M059J (cell line): Measurements from ENCODE around the gene PSME3. TPM values are rescaled to one million over a fixed set of nuclear protein-coding genes. Genes with fewer than 3 reads are reported as not detected.
"Not testable (repeated sequence)": the region's sequence is repeated elsewhere in the genome, so short reads cannot be mapped to it uniquely, and the experiment has no call there.

Experiments used
- DNase-seq: peaks from one replicate; pipeline ENCODE4 v3.0.0-alpha.2; 2012; ENCODE audit warnings: low read depth
- total RNA-seq: library from RNA; depleted of rRNA; stranded (reverse); fragments of >200 nt; shearing (Covaris generic); gene quantifications from 2 replicates; pipeline ENCODE4 v1.2.3, GENCODE V29; 2014; rRNA removed

Gene PSME3
- total RNA-seq, 1 experiment from 2014 or later, result 139 TPM

- no peak for DNase-seq
These were observed 43.8 kb downstream of the PSME3 start for GRCh38 chr17:42877037-42877436.

GRCh38 chr17:42878123-42878880, 45.1 kb downstream of the PSME3 start:
- DNase-seq, result no peak

GRCh38 chr17:42878924-42879595, 45.9 kb downstream of the PSME3 start:
- DNase-seq, result no peak

- peak; percentile 22 for DNase-seq
These were observed 46.4 kb downstream of the PSME3 start for GRCh38 chr17:42879596-42879985.

GRCh38 chr17:42880776-42881310, 47.6 kb downstream of the PSME3 start:
- no peak for DNase-seq

GRCh38 chr17:42881706-42882105, 48.5 kb downstream of the PSME3 start:
- not testable (repeated sequence) for DNase-seq

- no peak for DNase-seq
These were observed 49.0 kb downstream of the PSME3 start for GRCh38 chr17:42882166-42882565.

GRCh38 chr17:42883802-42884558, 50.8 kb downstream of the PSME3 start:
- DNase-seq, result peak; percentile 54

GRCh38 chr17:42885806-42886205, 52.6 kb downstream of the PSME3 start:
- not testable (repeated sequence) for DNase-seq

- no peak for DNase-seq
These were observed 53.3 kb downstream of the PSME3 start for GRCh38 chr17:42886283-42887176.

GRCh38 chr17:42889809-42890208, 56.6 kb downstream of the PSME3 start:
- no peak for DNase-seq

- DNase-seq, result peak; percentile 35
These were observed 58.4 kb downstream of the PSME3 start for GRCh38 chr17:42891539-42892152.

- no peak for DNase-seq
These were observed 60.2 kb downstream of the PSME3 start for GRCh38 chr17:42893359-42893758.

Other genes with a start within 250 kb of the PSME3 start
- gene RETREG3, start 224.0 kb upstream of the PSME3 start, total RNA-seq, result 38.7 and 41.9 TPM in 2 replicates
- gene TUBG1, start 223.7 kb upstream of the PSME3 start, total RNA-seq, result 148 and 168 TPM in 2 replicates
- 15.9 and 21.0 TPM in 2 replicates for gene TUBG2, start 174.1 kb upstream of the PSME3 start, total RNA-seq
- gene PLEKHH3, start 156.4 kb upstream of the PSME3 start, total RNA-seq, result 14.9 and 17.8 TPM in 2 replicates
- 0.32 TPM in 1 of 2 replicates, not detected in the other for gene CCR10, start 151.6 kb upstream of the PSME3 start, total RNA-seq
- 5.4 and 11.8 TPM in 2 replicates for gene CNTNAP1, start 150.9 kb upstream of the PSME3 start, total RNA-seq
- 4.5 and 7.8 TPM in 2 replicates for gene EZH1, start 88.4 kb upstream of the PSME3 start, total RNA-seq
- gene RAMP2, start 72.2 kb upstream of the PSME3 start, total RNA-seq, result 0.49 and 1.0 TPM in 2 replicates
- gene VPS25, start 59.9 kb upstream of the PSME3 start, total RNA-seq, result 88.5 and 97.4 TPM in 2 replicates
- gene WNK4, start 52.8 kb upstream of the PSME3 start, total RNA-seq, result 0.52 and 1.2 TPM in 2 replicates
- 95.0 and 99.0 TPM in 2 replicates for gene COA3, start 34.7 kb upstream of the PSME3 start, total RNA-seq
- gene CNTD1, start 34.5 kb upstream of the PSME3 start, total RNA-seq, result 0.20 TPM in 1 of 2 replicates, not detected in the other
- gene BECN1, start 9.1 kb upstream of the PSME3 start, total RNA-seq, result 36.9 and 83.7 TPM in 2 replicates
- not detected in 2 replicates for gene AOC2, start 11.2 kb downstream of the PSME3 start, total RNA-seq
- gene AOC3, start 17.8 kb downstream of the PSME3 start, total RNA-seq, result 0.02 TPM in 1 of 2 replicates, not detected in the other
- not detected in 2 replicates for gene G6PC1, start 67.4 kb downstream of the PSME3 start, total RNA-seq
- gene AARSD1, start 131.1 kb downstream of the PSME3 start, total RNA-seq, result 13.6 and 17.1 TPM in 2 replicates
- gene PTGES3L, start 146.7 kb downstream of the PSME3 start, total RNA-seq, result 0.67 and 0.71 TPM in 2 replicates
- 5.7 and 11.4 TPM in 2 replicates for gene RUNDC1, start 147.2 kb downstream of the PSME3 start, total RNA-seq
- 982 and 1,027 TPM in 2 replicates for gene RPL27, start 165.0 kb downstream of the PSME3 start, total RNA-seq
- gene IFI35, start 173.4 kb downstream of the PSME3 start, total RNA-seq, result 206 and 256 TPM in 2 replicates
- gene VAT1, start 189.0 kb downstream of the PSME3 start, total RNA-seq, result 72.4 and 72.7 TPM in 2 replicates
- gene RND2, start 191.8 kb downstream of the PSME3 start, total RNA-seq, result 0.20 and 0.22 TPM in 2 replicates